ENCODE measurements around the gene STYX. TPM values are rescaled to one million over a fixed set of nuclear protein-coding genes. Genes with fewer than 3 reads are reported as not detected.

The STYX gene
- total RNA-seq, 1 experiment from 2014 or later: 16.3 TPM

DNA sequence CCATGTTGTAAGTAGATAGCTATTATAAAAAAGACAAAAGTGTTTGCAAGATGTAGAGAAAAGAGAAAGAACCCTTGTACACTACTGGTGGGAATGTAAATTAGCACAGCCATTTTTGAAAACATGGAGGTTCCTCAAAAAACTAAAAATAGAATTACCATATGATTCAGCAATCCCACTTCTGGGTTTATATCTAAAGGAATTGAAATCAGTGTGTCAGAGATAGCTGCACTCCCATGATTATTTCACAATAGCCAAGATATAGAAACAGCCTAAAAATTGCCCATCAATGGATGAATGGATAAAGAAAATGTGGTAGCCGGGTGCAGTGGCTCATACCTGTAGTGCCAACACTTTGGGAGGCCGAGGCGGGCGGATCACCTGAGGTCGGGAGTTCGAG lies 13.8 kb upstream of the STYX start (continued):
- TF ChIP-seq, protein P1, sequence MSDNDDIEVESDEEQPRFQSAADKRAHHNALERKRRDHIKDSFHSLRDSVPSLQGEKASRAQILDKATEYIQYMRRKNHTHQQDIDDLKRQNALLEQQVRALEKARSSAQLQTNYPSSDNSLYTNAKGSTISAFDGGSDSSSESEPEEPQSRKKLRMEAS (IDR thresholded peaks at IDR 0.05): no peak
- TF ChIP-seq POLR2AphosphoS5 (IDR thresholded peaks at IDR 0.05; ENCODE audit: low read depth, low read length): no peak

DNA sequence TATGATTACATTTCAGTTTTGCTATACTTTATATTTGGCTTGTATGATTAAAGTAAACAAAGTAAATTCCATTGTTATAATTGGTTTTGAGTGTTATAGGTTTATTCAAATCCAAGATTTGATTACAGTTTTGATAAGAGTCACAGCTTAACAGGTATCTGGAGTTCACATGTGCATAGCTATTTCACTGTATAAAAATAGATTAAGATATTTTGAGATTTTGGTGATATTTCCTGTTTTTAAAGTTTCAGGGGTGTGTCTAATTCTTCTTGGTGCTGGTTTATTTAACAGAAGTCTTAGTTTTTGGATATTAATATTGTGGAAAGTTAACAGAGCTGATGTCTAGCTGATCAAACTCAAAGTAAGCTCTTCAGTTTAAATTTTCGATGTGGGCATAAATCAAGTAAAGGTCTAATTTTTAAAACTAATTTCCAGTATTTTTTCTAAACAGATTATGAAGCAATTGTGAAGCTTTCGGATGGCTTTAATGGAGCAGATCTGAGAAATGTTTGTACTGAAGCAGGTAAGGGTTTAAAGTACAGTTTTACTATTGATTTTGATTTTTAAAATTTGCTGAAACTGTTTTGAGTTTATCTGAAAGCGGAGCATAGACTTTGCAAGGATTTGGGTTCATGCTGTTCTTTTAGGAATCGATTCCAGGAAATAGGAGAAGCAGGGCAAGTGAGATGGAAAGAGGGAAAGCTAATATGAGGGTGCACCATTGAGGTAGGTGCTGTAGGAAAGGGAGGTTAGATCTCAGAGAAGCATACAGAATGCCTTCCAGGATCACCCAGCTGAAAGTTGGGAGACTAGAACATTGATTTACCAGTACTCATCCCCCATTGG lies 6.2 kb upstream of the STYX start:
- Histone ChIP-seq H2AFZ (ENCODE audit: low read depth, low read length, poor library complexity, severe bottlenecking) (no peak overlapping the region), H3K4me1 (ENCODE audit: control insufficient read depth in 1 of 2, insufficient read depth in 2 of 2, low read length in 2 of 2) (no peaks in the 10 kb centered on the region), H3K9me2 (ENCODE audit: insufficient read depth) (no peaks in the 10 kb centered on the region), H3K4me2 (ENCODE audit: low read length) (no peak overlapping the region), H3K4me3 (replicated peaks in 1 of 2; ENCODE audit: low read depth in 1 of 2, low read length in 2 of 2) (no peak overlapping the region), H4K20me1 (ENCODE audit: insufficient read depth) (peaks cover 15% of the 10 kb centered on the region; the same call in 1 of the 2 replicates), H3K9ac (ENCODE audit: low read length) (no peak overlapping the region), H3K27ac (ENCODE audit: low read depth, low read length) (no peak overlapping the region), H3K27me3 (ENCODE audit: insufficient read depth, low read length) (no peaks in the 10 kb centered on the region), H3K79me2 (ENCODE audit: insufficient read depth, low read length) (peaks cover 59% of the 10 kb centered on the region), H3K9me3 (ENCODE audit: control insufficient read depth in 1 of 2, insufficient read depth in 1 of 2, low read depth in 1 of 2, low read length in 2 of 2) (no peaks in the 10 kb centered on the region), H3K36me3 (ENCODE audit: control insufficient read depth in 1 of 2, insufficient read depth in 2 of 2, low read length in 2 of 2) (peaks cover 60 to 69% of the 10 kb centered on the region in 2 experiments)
- ChIA-PET POLR2A (interaction anchor here (1.2 kb wide), 1 partner anchor 20 kb away, joined by 3 read pairs; no protein-coding TSS in a partner anchor), RAD21 (ENCODE audit: low non-redundant PET in 1 of 2, low total read pairs in 2 of 2, uncharacterized antibody in 2 of 2, unreplicated experiment in 2 of 2) (no interaction called here), CTCF (no interaction called here)
- DNase-seq (ENCODE audit: low read depth, low spot score) (no peak), ATAC-seq (no peak)
- intact Hi-C loops (cut with micrococcal nuclease): no loop called here
- no TSS peak for BruUV-seq (replicated peaks)
- TF ChIP-seq, protein P1 (IDR thresholded peaks at IDR 0.05): no peak
- TF ChIP-seq, protein P2, sequence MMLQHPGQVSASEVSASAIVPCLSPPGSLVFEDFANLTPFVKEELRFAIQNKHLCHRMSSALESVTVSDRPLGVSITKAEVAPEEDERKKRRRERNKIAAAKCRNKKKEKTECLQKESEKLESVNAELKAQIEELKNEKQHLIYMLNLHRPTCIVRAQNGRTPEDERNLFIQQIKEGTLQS (IDR thresholded peaks at IDR 0.05): no peak
- TF ChIP-seq JUND (IDR thresholded peaks at IDR 0.05) (no peak), EGR1 (IDR thresholded peaks at IDR 0.05; ENCODE audit: low read depth) (no peak), POLR2A (IDR thresholded peaks at IDR 0.05; ENCODE audit: borderline replicate concordance, extremely low read depth, insufficient read depth, insufficient read length) (no peak), ELF1 (IDR thresholded peaks at IDR 0.05; ENCODE audit: borderline replicate concordance, low read depth) (no peak), EZH2 (IDR thresholded peaks at IDR 0.05) (no peak), ZFX (IDR thresholded peaks at IDR 0.05) (no peak), CEBPB (IDR thresholded peaks at IDR 0.05; ENCODE audit: low read depth) (no peak)
- TF ChIP-seq, protein P3, sequence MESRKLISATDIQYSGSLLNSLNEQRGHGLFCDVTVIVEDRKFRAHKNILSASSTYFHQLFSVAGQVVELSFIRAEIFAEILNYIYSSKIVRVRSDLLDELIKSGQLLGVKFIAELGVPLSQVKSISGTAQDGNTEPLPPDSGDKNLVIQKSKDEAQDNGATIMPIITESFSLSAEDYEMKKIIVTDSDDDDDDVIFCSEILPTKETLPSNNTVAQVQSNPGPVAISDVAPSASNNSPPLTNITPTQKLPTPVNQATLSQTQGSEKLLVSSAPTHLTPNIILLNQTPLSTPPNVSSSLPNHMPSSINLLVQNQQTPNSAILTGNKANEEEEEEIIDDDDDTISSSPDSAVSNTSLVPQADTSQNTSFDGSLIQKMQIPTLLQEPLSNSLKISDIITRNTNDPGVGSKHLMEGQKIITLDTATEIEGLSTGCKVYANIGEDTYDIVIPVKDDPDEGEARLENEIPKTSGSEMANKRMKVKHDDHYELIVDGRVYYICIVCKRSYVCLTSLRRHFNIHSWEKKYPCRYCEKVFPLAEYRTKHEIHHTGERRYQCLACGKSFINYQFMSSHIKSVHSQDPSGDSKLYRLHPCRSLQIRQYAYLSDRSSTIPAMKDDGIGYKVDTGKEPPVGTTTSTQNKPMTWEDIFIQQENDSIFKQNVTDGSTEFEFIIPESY (IDR thresholded peaks at IDR 0.05; ENCODE audit: extremely low read depth, insufficient replicate concordance, low read length): no peak
- TF ChIP-seq, protein P4, sequence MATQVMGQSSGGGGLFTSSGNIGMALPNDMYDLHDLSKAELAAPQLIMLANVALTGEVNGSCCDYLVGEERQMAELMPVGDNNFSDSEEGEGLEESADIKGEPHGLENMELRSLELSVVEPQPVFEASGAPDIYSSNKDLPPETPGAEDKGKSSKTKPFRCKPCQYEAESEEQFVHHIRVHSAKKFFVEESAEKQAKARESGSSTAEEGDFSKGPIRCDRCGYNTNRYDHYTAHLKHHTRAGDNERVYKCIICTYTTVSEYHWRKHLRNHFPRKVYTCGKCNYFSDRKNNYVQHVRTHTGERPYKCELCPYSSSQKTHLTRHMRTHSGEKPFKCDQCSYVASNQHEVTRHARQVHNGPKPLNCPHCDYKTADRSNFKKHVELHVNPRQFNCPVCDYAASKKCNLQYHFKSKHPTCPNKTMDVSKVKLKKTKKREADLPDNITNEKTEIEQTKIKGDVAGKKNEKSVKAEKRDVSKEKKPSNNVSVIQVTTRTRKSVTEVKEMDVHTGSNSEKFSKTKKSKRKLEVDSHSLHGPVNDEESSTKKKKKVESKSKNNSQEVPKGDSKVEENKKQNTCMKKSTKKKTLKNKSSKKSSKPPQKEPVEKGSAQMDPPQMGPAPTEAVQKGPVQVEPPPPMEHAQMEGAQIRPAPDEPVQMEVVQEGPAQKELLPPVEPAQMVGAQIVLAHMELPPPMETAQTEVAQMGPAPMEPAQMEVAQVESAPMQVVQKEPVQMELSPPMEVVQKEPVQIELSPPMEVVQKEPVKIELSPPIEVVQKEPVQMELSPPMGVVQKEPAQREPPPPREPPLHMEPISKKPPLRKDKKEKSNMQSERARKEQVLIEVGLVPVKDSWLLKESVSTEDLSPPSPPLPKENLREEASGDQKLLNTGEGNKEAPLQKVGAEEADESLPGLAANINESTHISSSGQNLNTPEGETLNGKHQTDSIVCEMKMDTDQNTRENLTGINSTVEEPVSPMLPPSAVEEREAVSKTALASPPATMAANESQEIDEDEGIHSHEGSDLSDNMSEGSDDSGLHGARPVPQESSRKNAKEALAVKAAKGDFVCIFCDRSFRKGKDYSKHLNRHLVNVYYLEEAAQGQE (IDR thresholded peaks at IDR 0.05; ENCODE audit: low read depth): no peak
